GM18526 (cell line): Measurements from ENCODE around the gene GLI1.

Experiments used
- POLR2A ChIP-seq: IDR thresholded peaks from 3 replicates; pipeline ENCODE4 v1.6.1; 2011; ENCODE audit not compliant: insufficient read length; ENCODE audit errors: extremely low read depth

Gene GLI1

DNA sequence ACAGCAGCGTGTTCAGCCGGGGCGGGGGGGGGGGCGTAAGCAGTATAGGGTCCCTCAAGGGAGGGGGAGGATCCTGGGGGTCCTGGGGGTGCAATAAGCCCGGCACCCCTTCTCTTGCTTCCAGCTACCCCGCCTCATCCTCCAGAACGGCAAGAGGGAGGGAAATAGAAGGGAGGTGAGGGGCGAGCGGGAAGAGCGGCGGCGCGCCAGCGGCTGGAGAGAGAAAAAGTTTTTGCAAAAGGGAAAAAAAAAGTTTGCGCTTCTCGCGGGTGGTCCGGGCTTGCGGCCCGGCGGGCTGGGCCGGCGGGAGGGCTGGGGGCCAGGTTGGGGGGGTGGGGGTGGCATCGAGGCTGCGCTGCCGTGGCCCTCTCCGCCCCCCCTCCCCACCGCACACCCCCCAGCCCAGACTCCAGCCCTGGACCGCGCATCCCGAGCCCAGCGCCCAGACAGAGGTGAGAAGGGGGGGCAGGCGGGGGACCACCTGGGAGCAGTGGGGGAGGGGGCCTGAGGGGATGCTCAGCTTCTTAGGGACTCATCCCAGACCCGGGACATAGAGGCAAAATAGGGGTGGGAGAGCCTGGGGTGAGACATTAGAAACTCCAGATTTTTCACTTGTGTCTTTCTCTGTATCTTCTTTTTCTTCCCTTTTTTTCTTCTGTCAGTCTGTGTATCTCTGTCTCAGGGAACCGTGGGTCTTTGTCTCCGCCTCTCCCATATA lies at the start of gene GLI1:
Gene GLI1, plus strand, starts transcription at position 36 of the 718 bp plus-strand sequence. CDS start 3,907 bp downstream, outside the sequence.
- TF ChIP-seq POLR2A: no peak

- TF ChIP-seq POLR2A: no peak
These were observed 49.1 kb upstream of the GLI1 start for GRCh38 chr12:57410534-57410933.

DNA sequence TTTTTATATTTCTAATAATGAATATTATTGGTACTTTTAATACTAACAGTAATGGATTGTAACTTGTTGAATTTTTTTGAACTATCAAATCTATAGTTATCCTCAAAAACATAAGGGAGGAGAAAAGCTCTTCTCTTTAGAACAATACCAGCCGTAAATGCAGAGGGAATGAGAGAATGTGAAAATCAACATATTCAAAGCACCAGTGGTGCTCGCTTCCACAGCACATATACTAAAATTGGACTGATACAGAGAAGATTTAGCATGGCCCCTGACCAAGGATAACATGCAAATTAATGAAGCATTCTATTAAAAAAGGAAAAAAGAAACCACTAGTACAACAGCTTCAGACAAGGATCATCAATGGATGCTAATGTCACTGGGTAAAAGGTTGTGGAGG lies 44.5 kb upstream of the GLI1 start:
- no peak for TF ChIP-seq POLR2A

GRCh38 chr12:57416039-57416996 lies 43.3 kb upstream of the GLI1 start:
- TF ChIP-seq POLR2A: no peak

DNA sequence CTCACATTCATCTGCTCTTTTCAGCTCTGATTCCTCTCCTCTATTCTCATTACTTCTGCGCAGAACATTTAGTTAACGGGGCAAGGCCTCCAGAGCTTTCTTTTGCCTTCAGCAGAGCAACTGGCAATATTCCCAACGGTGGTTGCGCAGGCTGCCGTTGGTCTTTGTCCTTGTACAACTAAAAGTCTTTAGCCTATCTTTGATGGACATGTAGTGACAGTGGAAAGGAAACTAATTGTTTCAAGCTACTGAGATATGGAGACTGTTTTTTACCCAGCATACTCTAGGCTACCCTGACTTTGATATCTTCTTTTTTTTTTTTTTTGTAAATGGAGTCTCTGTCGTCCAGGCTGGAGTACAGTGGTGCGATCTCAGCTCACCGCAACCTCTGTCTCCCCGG lies 41.3 kb upstream of the GLI1 start:
- no peak for TF ChIP-seq POLR2A

GRCh38 chr12:57419495-57419894 lies 40.1 kb upstream of the GLI1 start:
- no peak for TF ChIP-seq POLR2A

DNA sequence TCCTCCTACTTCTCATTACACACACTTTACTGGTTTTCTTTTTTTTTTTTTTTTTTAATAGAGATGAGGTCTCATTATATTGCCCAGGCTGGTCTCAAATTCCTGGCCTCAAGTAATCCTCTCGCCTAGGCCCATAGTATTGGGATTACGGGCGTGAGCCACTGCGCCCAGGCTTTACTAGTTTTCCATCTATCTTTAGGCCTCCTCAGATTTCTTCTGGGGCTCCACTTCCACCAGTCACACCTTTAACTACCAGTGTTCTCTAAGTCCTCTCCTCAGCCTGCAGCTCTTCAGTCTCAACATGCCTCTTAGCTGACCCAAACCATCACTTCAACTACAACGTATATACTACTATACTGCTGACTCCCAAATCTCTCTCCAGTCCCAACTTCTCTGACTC lies 39.1 kb upstream of the GLI1 start:
- no peak for TF ChIP-seq POLR2A

GRCh38 chr12:57428965-57429364 lies 30.6 kb upstream of the GLI1 start:
- no peak for TF ChIP-seq POLR2A

- no peak for TF ChIP-seq POLR2A
These were observed 30.0 kb upstream of the GLI1 start for GRCh38 chr12:57429473-57430111.

DNA sequence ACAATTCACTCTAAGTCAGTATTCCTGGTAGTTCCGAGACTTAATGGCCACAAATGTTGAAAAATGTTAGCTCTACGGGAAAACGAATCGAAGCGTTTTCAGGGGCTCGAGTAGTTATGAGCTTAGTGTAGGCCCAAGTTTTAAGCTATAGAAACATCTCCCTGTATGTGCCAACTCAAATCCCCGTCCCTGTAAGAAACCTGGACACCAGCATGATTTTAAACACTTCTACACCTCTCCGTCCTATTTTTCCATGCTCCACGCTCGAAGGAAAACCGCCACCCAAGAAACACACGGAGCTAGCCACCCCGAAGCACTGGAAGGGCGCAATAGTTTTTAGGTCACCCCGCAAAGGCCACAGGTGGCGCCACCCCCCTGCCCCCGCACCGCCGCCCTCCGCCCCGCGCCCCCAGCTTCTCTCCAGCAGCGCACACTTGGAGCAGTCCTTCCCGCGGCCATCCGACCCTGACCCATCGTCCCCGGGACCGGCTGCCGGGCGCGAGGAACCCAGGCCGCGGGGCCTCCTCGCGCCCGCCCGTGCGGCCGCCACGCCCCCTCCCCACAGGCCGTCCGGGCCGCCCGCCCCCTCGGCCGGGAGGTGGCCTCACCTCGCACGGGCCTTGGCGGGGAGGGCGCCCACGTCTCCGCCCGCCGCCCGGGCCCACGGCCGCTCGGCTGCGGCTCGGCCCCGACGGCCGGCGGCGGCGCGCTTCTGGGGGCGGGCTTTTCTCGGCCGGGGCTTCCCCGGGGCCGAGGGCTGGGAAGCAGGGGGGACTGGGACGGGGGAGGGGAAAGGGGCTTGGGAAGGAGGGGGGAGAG lies 29.3 kb upstream of the GLI1 start:
- no peak for TF ChIP-seq POLR2A

DNA sequence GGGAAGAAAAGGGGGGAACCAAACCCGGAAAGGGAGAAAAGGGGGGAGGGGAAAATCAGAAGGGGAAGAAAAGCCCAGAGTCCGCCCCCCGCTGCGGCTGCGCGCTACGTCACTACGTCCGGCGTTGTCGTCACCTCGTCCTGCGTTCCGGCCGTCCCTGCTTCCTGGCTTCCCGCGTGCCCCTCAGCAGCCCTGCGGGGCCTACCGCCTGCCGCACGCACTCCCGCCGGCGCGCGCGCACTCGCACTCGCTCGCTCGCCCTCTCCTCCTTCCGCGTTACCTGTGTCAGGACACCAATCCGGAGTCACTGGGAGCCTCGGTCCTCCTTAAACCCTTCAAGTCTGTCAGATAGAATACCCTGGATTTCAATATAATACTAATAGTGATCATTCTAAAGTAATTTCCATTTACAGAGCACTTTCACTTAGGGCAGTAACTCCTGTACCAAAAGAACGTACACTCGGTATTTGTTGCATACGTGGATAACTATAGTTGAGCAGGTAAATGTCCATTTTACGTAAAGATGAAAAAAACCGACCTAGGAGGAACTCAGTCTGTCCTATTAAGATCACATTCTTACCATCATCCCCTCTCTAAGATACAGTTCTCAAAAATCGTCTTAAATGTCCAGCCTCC lies 28.5 kb upstream of the GLI1 start, which contains the start of gene R3HDM2:
Gene R3HDM2, minus strand, starts transcription at position 113 of the 636 bp plus-strand sequence. CDS start 120,615 bp downstream, outside the sequence.
- TF ChIP-seq POLR2A: peak; percentile 95

- TF ChIP-seq POLR2A: no peak
These were observed 27.9 kb upstream of the GLI1 start for GRCh38 chr12:57431654-57432188.

DNA sequence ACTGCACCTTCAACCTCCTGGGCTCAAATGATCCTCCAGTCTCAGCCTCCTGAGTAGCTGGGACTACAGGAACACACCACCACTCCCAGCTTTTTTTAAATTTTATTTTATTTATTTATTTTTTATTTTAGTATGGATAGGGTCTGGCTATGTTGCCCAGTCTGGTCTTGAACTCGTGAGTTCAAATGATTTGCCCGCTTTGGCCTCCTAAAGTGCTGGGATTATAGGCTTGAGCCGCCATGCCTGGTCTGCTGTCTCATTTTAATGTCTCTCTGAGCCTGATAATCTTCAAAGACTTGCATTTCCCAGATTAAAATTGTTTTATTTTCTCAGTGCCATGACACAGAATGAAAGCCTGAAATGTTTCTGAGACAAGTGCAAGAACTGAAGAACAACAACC lies 26.2 kb upstream of the GLI1 start:
- TF ChIP-seq POLR2A: no peak
